ENCODE data around the gene NKX3-2. TPM values are rescaled to one million over a fixed set of nuclear protein-coding genes. Genes with fewer than 3 reads are reported as not detected.

The NKX3-2 gene
- total and polyA plus RNA-seq, 2 of the 4 experiments (the other 2 are of a cell fraction) = 0.05 TPM; not detected in 1

DNA sequence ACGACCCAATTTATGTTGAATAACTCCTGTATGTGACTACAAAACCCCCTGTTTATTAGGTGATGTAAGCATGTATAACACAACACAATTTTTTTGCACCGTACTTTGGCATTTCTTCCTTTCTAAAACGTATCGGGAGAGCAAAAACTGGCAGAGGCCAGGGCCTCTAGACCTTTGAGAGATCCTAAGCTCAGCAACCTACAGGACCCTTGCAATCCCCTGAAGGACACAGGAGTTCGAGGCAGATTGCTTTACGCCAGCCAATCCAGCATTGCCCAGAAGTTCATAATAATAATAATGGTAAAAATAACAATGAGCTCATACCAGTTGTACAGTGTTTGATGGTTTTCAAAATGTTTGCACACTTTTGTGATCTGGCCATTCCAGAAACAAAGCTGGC is 7.7 kb downstream of the NKX3-2 start:
- CTCF ChIA-PET = no interaction called here
- Histone ChIP-seq H3K18ac (ENCODE audit: low read depth, low read length) (no peak overlapping the region), H3K9ac (ENCODE audit: low read depth, low read length) (no peak overlapping the region), H3K9me3 (ENCODE audit: control insufficient read depth, insufficient read depth, low read length) (peaks cover 14% of the 10 kb centered on the region), H2BK120ac (ENCODE audit: low read depth, low read length) (no peak overlapping the region), H2BK15ac (ENCODE audit: low read depth, low read length) (no peak overlapping the region), H2AFZ (replicated peaks; ENCODE audit: low read length, poor library complexity) (no peak overlapping the region), H3K9me1 (ENCODE audit: insufficient read depth, low read length) (no peaks in the 10 kb centered on the region), H3K27me3 (ENCODE audit: control insufficient read depth, insufficient read depth, low read length) (peaks cover 96% of the 10 kb centered on the region), H2BK5ac (ENCODE audit: low read depth, low read length, poor library complexity, severe bottlenecking) (no peak overlapping the region), H4K91ac (ENCODE audit: insufficient read depth, low read depth, low read length) (no peak overlapping the region), H2BK20ac (ENCODE audit: low read depth, low read length) (no peak overlapping the region), H3K4me2 (ENCODE audit: low read depth, low read length) (no peak overlapping the region), H3K36me3 (ENCODE audit: control insufficient read depth, insufficient read depth, low read length) (no peaks in the 10 kb centered on the region), H3K79me1 (ENCODE audit: low read depth in 1 of 2, low read length in 2 of 2) (no peaks in the 10 kb centered on the region), H2AK9ac (replicated peaks; ENCODE audit: low read depth, low read length, poor library complexity) (no peak overlapping the region), H2AK5ac (ENCODE audit: low read depth, low read length) (no peak overlapping the region), H3K4me1 (ENCODE audit: control insufficient read depth, insufficient read depth, low read length) (no peaks in the 10 kb centered on the region), H3K14ac (replicated peaks; ENCODE audit: low read depth, low read length) (no peak overlapping the region), H3K56ac (ENCODE audit: extremely low read depth, insufficient read depth, low read length) (no peak overlapping the region), H3K27ac (ENCODE audit: insufficient read depth, low read length) (no peak overlapping the region), H4K5ac (ENCODE audit: low read depth, low read length) (no peak overlapping the region), H3K4ac (ENCODE audit: low read depth, low read length) (no peak overlapping the region), H3K23ac (ENCODE audit: low read depth, low read length) (no peak overlapping the region), H4K8ac (ENCODE audit: low read depth in 2 of 2, low read length in 2 of 2) (no peak overlapping the region), H4K20me1 (ENCODE audit: insufficient read depth, low read length) (no peaks in the 10 kb centered on the region), H3K4me3 (ENCODE audit: insufficient read depth, low read depth, low read length) (no peak overlapping the region)
- dilution Hi-C loops (cut with HindIII; ENCODE audit: low sequenced_read_pairs, unreplicated experiment) = no loop called here
- TF ChIP-seq FOS (IDR thresholded peaks at IDR 0.05; ENCODE audit: low read depth, low read length) (no peak), RFX5 (IDR thresholded peaks at IDR 0.05; ENCODE audit: low read depth, low read length) (no peak), MAFK (IDR thresholded peaks at IDR 0.05; ENCODE audit: low read depth, low read length) (no peak), BHLHE40 (IDR thresholded peaks at IDR 0.05; ENCODE audit: low read depth, low read length) (no peak), RAD21 (IDR thresholded peaks at IDR 0.05; ENCODE audit: low read length) (no peak), SMC3 (IDR thresholded peaks at IDR 0.05; ENCODE audit: low read depth, low read length) (no peak), CHD1 (IDR thresholded peaks at IDR 0.05; ENCODE audit: low read depth, low read length) (no peak), MAZ (IDR thresholded peaks at IDR 0.05; ENCODE audit: borderline replicate concordance, low read depth, low read length) (no peak), CEBPB (IDR thresholded peaks at IDR 0.05; ENCODE audit: low read depth, low read length) (no peak), POLR2A (IDR thresholded peaks at IDR 0.05; ENCODE audit: low read depth, low read length) (no peak), MXI1 (IDR thresholded peaks at IDR 0.05; ENCODE audit: borderline replicate concordance, low read depth, low read length) (no peak), RCOR1 (IDR thresholded peaks at IDR 0.05; ENCODE audit: insufficient replicate concordance, low read length) (no peak), NFE2L2 (IDR thresholded peaks at IDR 0.05; ENCODE audit: low read depth, low read length) (no peak)
- TF ChIP-seq, protein P1, sequence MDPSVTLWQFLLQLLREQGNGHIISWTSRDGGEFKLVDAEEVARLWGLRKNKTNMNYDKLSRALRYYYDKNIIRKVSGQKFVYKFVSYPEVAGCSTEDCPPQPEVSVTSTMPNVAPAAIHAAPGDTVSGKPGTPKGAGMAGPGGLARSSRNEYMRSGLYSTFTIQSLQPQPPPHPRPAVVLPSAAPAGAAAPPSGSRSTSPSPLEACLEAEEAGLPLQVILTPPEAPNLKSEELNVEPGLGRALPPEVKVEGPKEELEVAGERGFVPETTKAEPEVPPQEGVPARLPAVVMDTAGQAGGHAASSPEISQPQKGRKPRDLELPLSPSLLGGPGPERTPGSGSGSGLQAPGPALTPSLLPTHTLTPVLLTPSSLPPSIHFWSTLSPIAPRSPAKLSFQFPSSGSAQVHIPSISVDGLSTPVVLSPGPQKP (IDR thresholded peaks at IDR 0.05; ENCODE audit: borderline replicate concordance, low read depth, low read length) = no peak
- TF ChIP-seq, protein P2, sequence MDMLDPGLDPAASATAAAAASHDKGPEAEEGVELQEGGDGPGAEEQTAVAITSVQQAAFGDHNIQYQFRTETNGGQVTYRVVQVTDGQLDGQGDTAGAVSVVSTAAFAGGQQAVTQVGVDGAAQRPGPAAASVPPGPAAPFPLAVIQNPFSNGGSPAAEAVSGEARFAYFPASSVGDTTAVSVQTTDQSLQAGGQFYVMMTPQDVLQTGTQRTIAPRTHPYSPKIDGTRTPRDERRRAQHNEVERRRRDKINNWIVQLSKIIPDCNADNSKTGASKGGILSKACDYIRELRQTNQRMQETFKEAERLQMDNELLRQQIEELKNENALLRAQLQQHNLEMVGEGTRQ (IDR thresholded peaks at IDR 0.05; ENCODE audit: low read depth, low read length) = no peak
- TF ChIP-seq, protein P3, sequence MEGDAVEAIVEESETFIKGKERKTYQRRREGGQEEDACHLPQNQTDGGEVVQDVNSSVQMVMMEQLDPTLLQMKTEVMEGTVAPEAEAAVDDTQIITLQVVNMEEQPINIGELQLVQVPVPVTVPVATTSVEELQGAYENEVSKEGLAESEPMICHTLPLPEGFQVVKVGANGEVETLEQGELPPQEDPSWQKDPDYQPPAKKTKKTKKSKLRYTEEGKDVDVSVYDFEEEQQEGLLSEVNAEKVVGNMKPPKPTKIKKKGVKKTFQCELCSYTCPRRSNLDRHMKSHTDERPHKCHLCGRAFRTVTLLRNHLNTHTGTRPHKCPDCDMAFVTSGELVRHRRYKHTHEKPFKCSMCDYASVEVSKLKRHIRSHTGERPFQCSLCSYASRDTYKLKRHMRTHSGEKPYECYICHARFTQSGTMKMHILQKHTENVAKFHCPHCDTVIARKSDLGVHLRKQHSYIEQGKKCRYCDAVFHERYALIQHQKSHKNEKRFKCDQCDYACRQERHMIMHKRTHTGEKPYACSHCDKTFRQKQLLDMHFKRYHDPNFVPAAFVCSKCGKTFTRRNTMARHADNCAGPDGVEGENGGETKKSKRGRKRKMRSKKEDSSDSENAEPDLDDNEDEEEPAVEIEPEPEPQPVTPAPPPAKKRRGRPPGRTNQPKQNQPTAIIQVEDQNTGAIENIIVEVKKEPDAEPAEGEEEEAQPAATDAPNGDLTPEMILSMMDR (conservative IDR thresholded peaks at IDR 0.05; ENCODE audit: low read depth, low read length) = no peak
- no TSS peak for BruUV-seq (replicated peaks)
- in situ Hi-C loops (cut with MboI; ENCODE audit: low sequenced_read_pairs) = no loop called here
- POLR2A ChIA-PET (ENCODE audit: unreplicated experiment) = no interaction called here
- intact Hi-C loops (cut with micrococcal nuclease) = no loop called here
- WGBS, 2 experiments (ENCODE audit: extremely low coverage in 2 of 2, insufficient read length in 1 of 2) = no CpG with 5 or more reads among the region's 6 CpGs
- DNase-seq (no peak), ATAC-seq (ENCODE audit: low read depth) (no peak)
